Mucosa of descending colon (tissue), 3 donors: Measurements from ENCODE around the gene KLHL1. TPM values are rescaled to one million over a fixed set of nuclear protein-coding genes. Genes with fewer than 3 reads are reported as not detected.

Source experiments
- ATAC-seq: fragments of 200-7000 bp; cut with Tn5 transposase; one replicate; pipeline ENCODE4 v1.9.1; 2020; ENCODE audit warnings: mild to moderate bottlenecking, moderate library complexity
- DNase-seq, 3 donors: peaks; one replicate each; pipeline ENCODE4 v3.0.0-alpha.2; 2020
- H3K36me3 ChIP-seq: fragments of 200-600 bp; one replicate; pipeline ENCODE4 v1.8.0; 2021; ENCODE audit warnings: low read depth, mild to moderate bottlenecking
- H3K4me1 ChIP-seq: fragments of 200-600 bp; one replicate; pipeline ENCODE4 v1.8.0; 2021; ENCODE audit warnings: low read depth, mild to moderate bottlenecking
- H3K4me3 ChIP-seq: fragments of 200-600 bp; one replicate; pipeline ENCODE4 v1.8.0; 2021; ENCODE audit warnings: mild to moderate bottlenecking
- H3K9me3 ChIP-seq: fragments of 200-600 bp; one replicate; pipeline ENCODE4 v1.8.0; 2021; ENCODE audit warnings: mild to moderate bottlenecking
- CTCF ChIP-seq: fragments of 200-600 bp; IDR thresholded peaks from one replicate; pipeline ENCODE4 v1.8.0; 2022; ENCODE audit warnings: antibody characterized with exemption, mild to moderate bottlenecking
- intact Hi-C, 2 donors: fragments of 100-400 bp; cut with DNase I in 1 of 2; cut with micrococcal nuclease in 1 of 2; formaldehyde crosslinking; loops; one replicate each; pipeline versions ENCODE4 v1.11.0 to v1.11.1; 2022; cut with DNase I, micrococcal nuclease
- total RNA-seq, 3 donors: library from RNA; stranded (reverse); fragmentation: NEBNext Ultra II Directional in 2 of 3; extraction: Animal tissue kit (Norgen Biotek cat#: 25700) in 2 of 3; gene quantifications; one replicate each; pipeline versions ENCODE4 v1.2.1 to v1.2.4, GENCODE V29; 2021 to 2023
- donor health status: DM: no; HTN: no; CAD: no; lungs with moderate emphysema.
- donor health status: DM: no; HTN: no; CAD: no.
- donor health status: DM: no; HTN: yes; CAD: no.

KLHL1 gene
- total RNA-seq, 3 donors from 2014 or later = 0.25 TPM; not detected in 2

DNA sequence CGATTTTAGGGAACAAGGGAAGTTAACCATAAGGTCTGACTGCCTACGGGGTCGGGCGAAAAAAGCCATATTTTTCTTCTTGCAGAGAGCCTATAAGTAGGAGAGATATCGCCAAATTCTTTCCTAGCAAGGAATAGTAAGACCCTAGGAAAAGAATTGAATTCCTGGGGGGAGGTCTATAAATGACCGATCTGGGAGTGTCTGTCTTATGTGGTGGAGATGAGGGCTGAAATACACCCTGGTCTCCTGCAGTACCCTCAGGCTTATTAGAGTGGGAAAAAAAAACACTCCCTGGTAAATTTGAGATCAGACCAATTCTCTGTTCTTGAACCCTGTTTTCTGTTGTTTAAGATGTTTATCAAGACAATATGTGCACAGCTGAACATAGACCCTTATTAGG, 448.1 kb downstream of the KLHL1 start:
- H3K4me1 ChIP-seq = no peaks in the 10 kb centered on the region
- ATAC-seq (no peak), DNase-seq (no peak)
- no peak for TF ChIP-seq CTCF
- H3K4me3 ChIP-seq = no peak overlapping the region
- intact Hi-C loops = no loop called here
- no peaks in the 10 kb centered on the region for H3K36me3 ChIP-seq
- peaks cover 18% of the 10 kb centered on the region for H3K9me3 ChIP-seq

DNA sequence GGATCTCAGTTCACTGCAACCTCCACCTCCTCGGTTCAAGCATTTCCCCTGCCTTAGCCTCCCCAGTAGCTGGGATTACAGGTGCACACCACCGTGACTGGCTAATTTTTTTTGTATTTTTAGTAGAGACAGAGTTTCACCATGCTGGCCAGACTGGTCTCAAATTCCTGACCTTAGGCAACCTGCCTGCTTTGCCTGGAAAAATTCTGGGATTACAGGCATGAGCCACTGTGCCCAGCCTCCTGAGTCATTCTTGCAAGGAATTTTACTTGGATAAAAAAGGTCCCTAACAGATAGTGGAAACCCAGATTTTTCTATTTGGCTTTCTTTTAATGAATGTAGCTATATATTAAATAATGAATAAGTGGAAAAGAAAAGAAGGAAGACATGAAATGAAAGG, 450.6 kb downstream of the KLHL1 start:
- no peaks in the 10 kb centered on the region for H3K4me1 ChIP-seq
- intact Hi-C loops = no loop called here
- no peak overlapping the region for H3K4me3 ChIP-seq
- H3K36me3 ChIP-seq = no peaks in the 10 kb centered on the region
- H3K9me3 ChIP-seq = peaks cover 18% of the 10 kb centered on the region
- DNase-seq (no peak), ATAC-seq (no peak)
- TF ChIP-seq CTCF = no peak

GRCh38 chr13:69654392-69654791, 453.9 kb downstream of the KLHL1 start:
- no peak for DNase-seq
- TF ChIP-seq CTCF = no peak
- intact Hi-C loops = no loop called here
- H3K4me3 ChIP-seq = no peak overlapping the region
- no peaks in the 10 kb centered on the region for H3K36me3 ChIP-seq
- H3K4me1 ChIP-seq = no peaks in the 10 kb centered on the region
- peaks cover 3% of the 10 kb centered on the region for H3K9me3 ChIP-seq
- no peak for ATAC-seq

Other genes with a start within 250 kb of the KLHL1 start
- gene ATXN8OS, start 626 bp downstream of the KLHL1 start, total RNA-seq = under 1 TPM in 1 of 3 donors, not detected in 2; 0.25 TPM